KOPT-K1 (cell line): ENCODE data around the gene NELFE.
"Not testable (repeated sequence)": the region's sequence is repeated elsewhere in the genome, so short reads cannot be mapped to it uniquely, and the experiment has no call there.

ENCODE experiments used
- H3K27ac ChIP-seq: fragments of 200-600 bp; sonication (generic); 2 replicates; pipeline ENCODE4 v1.5.1; 2016; ENCODE audit warnings: antibody characterized with exemption, mild to moderate bottlenecking, low read depth, low read length; ENCODE audit not compliant: poor library complexity, severe bottlenecking
- H3K36me3 ChIP-seq: fragments of 200-600 bp; sonication (generic); 2 replicates; pipeline ENCODE4 v1.5.1; 2017; ENCODE audit warnings: antibody characterized with exemption, mild to moderate bottlenecking, low read length, moderate library complexity; ENCODE audit not compliant: insufficient read depth
- H3K9me3 ChIP-seq: fragments of 200-600 bp; sonication (generic); 2 replicates; pipeline ENCODE4 v1.5.1; 2017; ENCODE audit warnings: antibody characterized with exemption, low read length, mild to moderate bottlenecking; ENCODE audit not compliant: insufficient read depth, poor library complexity, severe bottlenecking

NELFE gene

GRCh38 chr6:31947070-31947675 lies 11.6 kb downstream of the NELFE start:
- Histone ChIP-seq H3K36me3 (peaks cover 16% of the 10 kb centered on the region), H3K27ac (no peak overlapping the region), H3K9me3 (no peaks in the 10 kb centered on the region)

GRCh38 chr6:31946370-31946885 lies 12.3 kb downstream of the NELFE start:
- Histone ChIP-seq H3K36me3 (peaks cover 9% of the 10 kb centered on the region), H3K9me3 (no peaks in the 10 kb centered on the region), H3K27ac (no peak overlapping the region)

- Histone ChIP-seq H3K27ac (no peak within 1 kb of the TSS), H3K36me3 (peaks cover 2% of the 10 kb centered on the region)
These were observed 13.0 kb downstream of the NELFE start, which contains the start of gene CFB for GRCh38 chr6:31945507-31946369. CFB (plus strand) TSS chr6:31946095; CDS start chr6:31946222, 127 bp downstream.

GRCh38 chr6:31945154-31945506 lies 13.6 kb downstream of the NELFE start:
- Histone ChIP-seq H3K27ac (no peak overlapping the region), H3K36me3 (no peaks in the 10 kb centered on the region)

More at GRCh38 chr6:31945507-31946369, 13.0 kb downstream of the NELFE start, which contains the start of gene CFB:
- no peaks in the 10 kb centered on the region for H3K9me3 ChIP-seq

GRCh38 chr6:31943742-31944141 lies 15.0 kb downstream of the NELFE start:
- Histone ChIP-seq H3K36me3 (no peaks in the 10 kb centered on the region), H3K27ac (no peak overlapping the region), H3K9me3 (no peaks in the 10 kb centered on the region)

More at GRCh38 chr6:31945154-31945506, 13.6 kb downstream of the NELFE start:
- no peaks in the 10 kb centered on the region for H3K9me3 ChIP-seq

GRCh38 chr6:31940256-31940664 lies 18.5 kb downstream of the NELFE start:
- Histone ChIP-seq H3K9me3 (no peaks in the 10 kb centered on the region), H3K36me3 (no peaks in the 10 kb centered on the region), H3K27ac (no peak overlapping the region)

- H3K9me3 ChIP-seq = no peaks in the 10 kb centered on the region
- H3K36me3 ChIP-seq = no peaks in the 10 kb centered on the region
- no peak overlapping the region for H3K27ac ChIP-seq
These were observed 22.9 kb downstream of the NELFE start for GRCh38 chr6:31935823-31936222.

GRCh38 chr6:31935021-31935420 lies 23.8 kb downstream of the NELFE start:
- Histone ChIP-seq H3K27ac (no peak overlapping the region), H3K9me3 (no peaks in the 10 kb centered on the region), H3K36me3 (no peaks in the 10 kb centered on the region)

GRCh38 chr6:31933537-31933936 lies 25.2 kb downstream of the NELFE start:
- no peak overlapping the region for H3K27ac ChIP-seq
- no peaks in the 10 kb centered on the region for H3K9me3 ChIP-seq

GRCh38 chr6:31932137-31932536 lies 26.6 kb downstream of the NELFE start:
- not testable (repeated sequence) for H3K9me3 ChIP-seq, H3K36me3 ChIP-seq, H3K27ac ChIP-seq

More at GRCh38 chr6:31933537-31933936, 25.2 kb downstream of the NELFE start:
- no peaks in the 10 kb centered on the region for H3K36me3 ChIP-seq

GRCh38 chr6:31930962-31931361 lies 27.8 kb downstream of the NELFE start:
- no peak overlapping the region for H3K27ac ChIP-seq
- no peaks in the 10 kb centered on the region for H3K9me3 ChIP-seq
- H3K36me3 ChIP-seq = no peaks in the 10 kb centered on the region

- H3K9me3 ChIP-seq = no peaks in the 10 kb centered on the region
- H3K36me3 ChIP-seq = no peaks in the 10 kb centered on the region
- H3K27ac ChIP-seq = no peak overlapping the region
These were observed 30.2 kb downstream of the NELFE start for GRCh38 chr6:31928672-31928939.

GRCh38 chr6:31927863-31928671 lies 30.7 kb downstream of the NELFE start:
- Histone ChIP-seq H3K9me3 (no peaks in the 10 kb centered on the region), H3K27ac (no peak overlapping the region), H3K36me3 (no peaks in the 10 kb centered on the region)

- H3K9me3 ChIP-seq = no peaks in the 10 kb centered on the region
- no peak within 1 kb of the TSS for H3K27ac ChIP-seq
- no peaks in the 10 kb centered on the region for H3K36me3 ChIP-seq
These were observed 31.4 kb downstream of the NELFE start, which contains the start of gene C2 for GRCh38 chr6:31927242-31927862. C2 (plus strand) TSS chr6:31927717; CDS start chr6:31927753, 36 bp downstream.
